Pancreas (tissue), 10 donors: ENCODE measurements around the gene XKR7. TPM values are rescaled to one million over a fixed set of nuclear protein-coding genes. Genes with fewer than 3 reads are reported as not detected.
"Not testable (repeated sequence)": the region's sequence is repeated elsewhere in the genome, so short reads cannot be mapped to it uniquely, and the experiment has no call there.

Source experiments
- ATAC-seq, 4 donors: fragments of 200-7000 bp; cut with Tn5 transposase; one replicate each; pipeline versions ENCODE4 v1.8.0 to v1.9.1; 2020; ENCODE audit warnings: mild to moderate bottlenecking in 4 of 4, moderate library complexity in 4 of 4
- DNase-seq, 6 donors: peaks; one replicate each; pipeline ENCODE4 v3.0.0-alpha.2; 2020
- FAIRE-seq: peaks from 2 replicates; lab custom pipeline; 2012; peaks lifted over from hg19 to GRCh38; lab: Jason Lieb, UNC
- H3K27ac ChIP-seq, 4 donors: fragments of 200-600 bp; sonication (generic); 1 replicate in 3 of 4; 2 replicates in 1 of 4; pipeline versions ENCODE4 v1.5.0 to v1.8.0; 2020
- H3K27me3 ChIP-seq, 4 donors: fragments of 200-600 bp; one replicate each; pipeline ENCODE4 v1.8.0; 2021
- H3K36me3 ChIP-seq, 3 donors: fragments of 200-600 bp; sonication (generic) in 1 of 3; one replicate each; pipeline versions ENCODE4 v1.5.0 to v1.8.0; 2020 to 2021
- H3K4me1 ChIP-seq, 3 donors: fragments of 200-600 bp; one replicate each; pipeline ENCODE4 v1.8.0; 2021
- H3K4me3 ChIP-seq, 4 donors: fragments of 200-600 bp; sonication (generic) in 2 of 4; one replicate each; pipeline versions ENCODE4 v1.5.0 to v1.8.0; 2020 to 2021
- H3K9me3 ChIP-seq, 4 donors: fragments of 200-600 bp; one replicate each; pipeline ENCODE4 v1.8.0; 2021
- WGBS, 2 donors: extraction: QIAGEN DNeasy Blood & Tissue Kit; methylation state at CpG; one replicate each; pipeline ENCODE4 v1.1.7; 2013; 5-methylcytosine and 5-hydroxymethylcytosine counted together
- intact Hi-C, 3 donors: fragments of 100-400 bp; cut with DNase I; formaldehyde crosslinking; loops; one replicate each; pipeline versions ENCODE4 v1.11.1 to v1.14.2; 2022
- polyA plus RNA-seq, 2 donors: library from polyadenylated mRNA; stranded (reverse); fragments of 200-250 nt; gene quantifications; one replicate each; pipeline ENCODE4 v1.2.3, GENCODE V29; 2013
- total RNA-seq, 6 donors: library from RNA; stranded (reverse); fragmentation: NEBNext Ultra II Directional in 4 of 6; extraction: Animal tissue kit (Norgen Biotek cat#: 25700) in 4 of 6; gene quantifications; one replicate each; pipeline versions ENCODE4 v1.2.1 to v1.2.4, GENCODE V29; 2021 to 2023
- TF ChIP-seq, protein P1 (sequence below), 4 donors: fragments of 200-600 bp; sonication (generic) in 3 of 4; IDR thresholded peaks; one replicate each; pipeline versions ENCODE4 v1.5.0 to v1.8.0; 2021; ENCODE audit warnings: antibody characterized with exemption in 4 of 4
- donor health status: healthy with polysubstance abuse.
- donor health status: DM: no; HTN: no; CAD: no; lungs with moderate emphysema.
- donor health status: DM: no; HTN: no; CAD: no.
- donor health status: control.
- donor health status: control.
- donor health status: Bipolar disorder and iron deficiency.
- donor health status: DM: yes; HTN: yes; CAD: no.
- donor health status: DM: no; HTN: no; CAD: no.
- donor health status: DM: no; HTN: no; CAD: no.
- donor health status: DM: yes; HTN: yes; CAD: no.

Gene XKR7
- total and polyA plus RNA-seq, 8 donors = 0.05 to 1.2 (median 0.33) TPM

DNA sequence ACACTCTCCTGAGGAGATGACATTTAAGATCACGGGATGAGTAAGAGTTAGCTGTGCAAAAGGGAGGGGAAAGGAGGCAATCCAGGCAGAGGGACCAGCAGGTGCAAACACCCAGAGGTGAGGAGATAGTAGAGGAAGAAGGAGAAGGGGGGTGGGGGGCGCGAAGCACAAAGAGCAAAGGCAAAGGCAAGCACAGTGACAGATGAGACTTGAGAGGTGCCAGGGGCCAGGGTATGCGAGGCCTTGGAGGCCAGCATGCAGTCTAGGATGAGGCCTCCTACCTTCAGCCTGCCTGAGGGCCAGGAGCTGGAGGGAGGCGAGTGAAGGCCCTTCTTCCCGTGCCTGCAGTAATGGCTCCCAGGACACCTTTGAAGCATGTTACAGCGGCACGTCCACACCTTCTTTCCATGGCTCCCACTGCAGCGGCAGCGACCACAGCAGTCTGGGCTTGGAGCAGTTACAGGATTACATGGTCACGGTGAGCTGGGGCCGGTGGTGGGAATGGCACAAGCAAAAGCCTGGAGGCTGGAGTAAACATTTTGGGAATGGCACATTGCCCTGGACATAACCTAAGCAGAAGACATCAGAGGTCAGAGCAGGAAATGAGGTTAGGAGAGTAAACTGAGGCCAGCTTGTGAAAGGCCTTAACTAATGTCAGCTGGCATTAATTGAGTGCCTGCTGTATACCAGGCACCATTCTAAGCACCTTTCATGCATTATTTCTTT is 60.9 kb downstream of the XKR7 start:
- intact Hi-C loops = loop anchor here in 1 of 3 donors (10.0 kb wide), 1 partner anchor 184 kb away; the partner anchor contains the start of gene FOXS1

DNA sequence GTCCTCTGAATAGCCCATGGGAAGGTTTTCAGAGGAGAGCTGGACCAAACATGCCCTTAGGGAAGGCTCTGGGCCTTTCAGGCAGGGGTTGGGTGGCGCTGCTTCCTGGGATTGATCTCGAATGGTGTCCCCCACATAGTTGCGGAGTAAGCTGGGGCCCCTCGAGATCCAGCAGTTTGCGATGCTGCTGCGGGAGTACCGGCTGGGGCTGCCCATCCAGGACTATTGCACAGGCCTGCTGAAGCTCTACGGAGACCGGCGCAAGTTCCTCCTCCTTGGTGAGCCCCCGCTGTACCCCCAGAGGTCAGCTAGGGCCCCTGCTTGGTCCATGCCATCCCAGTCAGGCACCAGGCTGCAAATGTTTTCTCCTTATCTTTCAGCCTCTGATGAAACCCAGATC is 61.6 kb downstream of the XKR7 start:
- Histone ChIP-seq H3K4me3 (no peak overlapping the region), H3K9me3 (no peaks in the 10 kb centered on the region), H3K27me3 (no peaks in the 10 kb centered on the region), H3K36me3 (no peaks in the 10 kb centered on the region), H3K27ac (no peak overlapping the region), H3K4me1 (peaks cover 0 to 4% (median 0%) of the 10 kb centered on the region in 3 donors)
- intact Hi-C loops = loop anchor here in 1 of 3 donors (10.0 kb wide), 1 partner anchor 185 kb away; the partner anchor contains the start of gene FOXS1
- WGBS, 2 donors = 82 to 92% methylated on average over 11 of the region's 11 CpGs
- no peak for ATAC-seq
- TF ChIP-seq, protein P1, sequence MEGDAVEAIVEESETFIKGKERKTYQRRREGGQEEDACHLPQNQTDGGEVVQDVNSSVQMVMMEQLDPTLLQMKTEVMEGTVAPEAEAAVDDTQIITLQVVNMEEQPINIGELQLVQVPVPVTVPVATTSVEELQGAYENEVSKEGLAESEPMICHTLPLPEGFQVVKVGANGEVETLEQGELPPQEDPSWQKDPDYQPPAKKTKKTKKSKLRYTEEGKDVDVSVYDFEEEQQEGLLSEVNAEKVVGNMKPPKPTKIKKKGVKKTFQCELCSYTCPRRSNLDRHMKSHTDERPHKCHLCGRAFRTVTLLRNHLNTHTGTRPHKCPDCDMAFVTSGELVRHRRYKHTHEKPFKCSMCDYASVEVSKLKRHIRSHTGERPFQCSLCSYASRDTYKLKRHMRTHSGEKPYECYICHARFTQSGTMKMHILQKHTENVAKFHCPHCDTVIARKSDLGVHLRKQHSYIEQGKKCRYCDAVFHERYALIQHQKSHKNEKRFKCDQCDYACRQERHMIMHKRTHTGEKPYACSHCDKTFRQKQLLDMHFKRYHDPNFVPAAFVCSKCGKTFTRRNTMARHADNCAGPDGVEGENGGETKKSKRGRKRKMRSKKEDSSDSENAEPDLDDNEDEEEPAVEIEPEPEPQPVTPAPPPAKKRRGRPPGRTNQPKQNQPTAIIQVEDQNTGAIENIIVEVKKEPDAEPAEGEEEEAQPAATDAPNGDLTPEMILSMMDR (IDR thresholded peaks at IDR 0.05) = no peak
- no peak for DNase-seq
- no peak for FAIRE-seq

More for the DNA sequence above, 60.9 kb downstream of the XKR7 start:
- DNase-seq (no peak), ATAC-seq (no peak), FAIRE-seq (no peak)
- Histone ChIP-seq H3K27me3 (no peaks in the 10 kb centered on the region), H3K4me3 (no peak overlapping the region), H3K4me1 (peaks cover 0 to 4% (median 0%) of the 10 kb centered on the region in 3 donors), H3K27ac (no peak overlapping the region), H3K36me3 (no peaks in the 10 kb centered on the region), H3K9me3 (no peaks in the 10 kb centered on the region)
- TF ChIP-seq, protein P1 (IDR thresholded peaks at IDR 0.05) = no peak
- 49% methylated on average over 12 of the region's 12 CpGs for WGBS, 2 donors

DNA sequence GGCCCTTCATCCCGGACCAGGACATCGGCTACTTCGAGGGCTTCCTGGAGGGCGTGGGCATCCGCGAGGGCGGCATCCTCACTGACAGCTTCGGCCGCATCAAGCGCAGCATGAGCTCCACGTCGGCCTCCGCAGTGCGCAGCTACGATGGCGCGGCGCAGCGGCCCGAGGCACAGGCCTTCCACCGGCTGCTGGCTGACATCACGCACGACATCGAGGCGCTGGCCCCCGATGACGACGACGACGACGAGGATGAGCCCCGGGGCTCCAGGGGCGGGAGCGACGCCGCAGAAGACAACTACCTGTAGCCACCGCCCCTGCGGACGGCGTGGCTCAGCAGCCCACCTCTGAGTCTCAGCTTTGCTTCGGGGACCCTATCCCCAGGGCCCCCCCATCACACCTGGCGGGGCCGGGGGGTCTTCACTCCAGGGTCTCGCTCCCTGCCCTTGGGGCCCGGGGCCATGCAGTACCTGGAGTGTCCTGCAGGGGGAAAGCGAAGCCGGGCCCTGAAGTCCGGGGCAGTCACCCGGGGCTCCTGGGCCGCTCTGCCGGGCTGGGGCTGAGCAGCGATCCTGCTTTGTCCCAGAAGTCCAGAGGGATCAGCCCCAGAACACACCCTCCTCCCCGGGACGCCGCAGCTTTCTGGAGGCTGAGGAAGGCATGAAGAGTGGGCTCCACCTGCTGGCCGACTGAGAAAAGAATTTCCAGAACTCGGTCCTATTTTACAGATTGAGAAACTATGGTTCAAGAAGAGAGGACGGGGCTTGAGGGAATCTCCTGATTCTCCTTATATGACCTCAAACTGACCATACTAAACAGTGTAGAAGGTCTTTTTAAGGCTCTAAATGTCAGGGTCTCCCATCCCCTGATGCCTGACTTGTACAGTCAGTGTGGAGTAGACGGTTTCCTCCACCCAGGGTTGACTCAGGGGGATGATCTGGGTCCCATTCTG is 63.3 kb downstream of the XKR7 start:
- DNase-seq (peak; percentile 70 to 91 (median 81)), FAIRE-seq (no peak), ATAC-seq (peak; percentile 94 to 97 (median 96))
- Histone ChIP-seq H3K4me1 (peaks cover 0 to 4% (median 0%) of the 10 kb centered on the region in 3 donors), H3K9me3 (no peaks in the 10 kb centered on the region), H3K27ac (no peak overlapping the region), H3K27me3 (peaks cover 0 to 7% (median 0%) of the 10 kb centered on the region in 4 donors), H3K36me3 (no peaks in the 10 kb centered on the region), H3K4me3 (peak overlapping the region in 2 of 4 donors; percentile 6 to 36)
- TF ChIP-seq, protein P1 (IDR thresholded peaks at IDR 0.05) = peak; percentile 81 to 97 (median 94)
- intact Hi-C loops = loop anchor here in 1 of 3 donors (5.0 kb wide), 1 partner anchor 209 kb away; no protein-coding TSS in a partner anchor
- WGBS, 2 donors = 14 to 19% methylated on average over 56 to 59 of the region's 59 CpGs

DNA sequence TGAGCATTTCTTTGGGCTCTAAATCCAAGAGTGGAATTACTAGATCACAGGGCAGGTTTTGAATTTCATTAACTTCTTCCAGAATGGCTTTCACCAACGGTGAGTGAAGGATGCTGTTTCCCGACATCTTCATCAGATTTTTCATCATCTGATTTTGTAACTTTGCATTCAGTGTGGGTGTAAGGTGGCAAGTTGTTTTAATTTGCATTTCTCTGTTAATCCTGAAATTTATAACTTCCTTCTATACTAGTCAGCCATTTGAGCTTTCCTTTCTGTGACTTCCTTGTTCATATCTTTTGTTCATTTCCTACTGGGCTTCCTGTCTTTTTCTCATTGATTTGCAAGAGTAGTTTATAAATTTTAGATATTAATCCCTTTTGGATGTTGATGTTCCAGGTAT is 65.4 kb downstream of the XKR7 start:
- FAIRE-seq (no peak), ATAC-seq (no peak), DNase-seq (no peak)
- Histone ChIP-seq H3K27ac (no peak overlapping the region), H3K27me3 (peaks cover 0 to 13% (median 0%) of the 10 kb centered on the region in 4 donors), H3K9me3 (no peaks in the 10 kb centered on the region), H3K4me3 (no peak overlapping the region), H3K36me3 (no peaks in the 10 kb centered on the region), H3K4me1 (peaks cover 0 to 4% (median 0%) of the 10 kb centered on the region in 3 donors)
- TF ChIP-seq, protein P1 (IDR thresholded peaks at IDR 0.05) = no peak
- intact Hi-C loops = loop anchor here in 1 of 3 donors (5.0 kb wide), 1 partner anchor 211 kb away; no protein-coding TSS in a partner anchor
- WGBS, 2 donors = 50 to 55% methylated on average over 2 of the region's 2 CpGs

DNA sequence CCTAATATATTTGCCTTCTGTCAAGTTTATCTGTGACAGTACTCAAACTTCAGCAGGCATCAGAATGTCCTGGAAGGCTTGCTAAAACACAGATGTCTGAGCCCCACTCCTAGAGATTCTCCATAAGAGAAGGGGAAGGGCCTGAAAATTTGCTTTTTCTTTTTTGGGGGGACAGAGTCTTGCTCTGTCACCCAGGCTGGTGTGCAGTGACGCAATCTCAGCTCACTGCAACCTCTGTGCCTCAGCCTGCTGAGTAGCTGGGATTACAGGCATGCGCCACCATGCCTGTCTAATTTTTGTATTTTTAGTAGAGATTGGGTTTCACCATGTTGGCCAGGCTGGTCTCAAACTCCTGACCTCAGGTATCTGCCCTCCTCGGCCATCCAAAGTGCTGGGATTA is 65.8 kb downstream of the XKR7 start:
- WGBS, 2 donors = 57 to 67% methylated on average over 3 of the region's 3 CpGs
- H3K4me3 ChIP-seq, H3K9me3 ChIP-seq, DNase-seq, H3K27ac ChIP-seq, FAIRE-seq, H3K4me1 ChIP-seq, ATAC-seq, H3K36me3 ChIP-seq: not testable (repeated sequence)
- intact Hi-C loops = loop anchor here in 1 of 3 donors (5.0 kb wide), 1 partner anchor 211 kb away; no protein-coding TSS in a partner anchor
- peaks cover 0 to 13% (median 0%) of the 10 kb centered on the region in 4 donors for H3K27me3 ChIP-seq
